GM12892 (cell line): ENCODE measurements around the gene LARP1B.

ENCODE experiments used
- POLR2A ChIP-seq: IDR thresholded peaks from 2 replicates; pipeline ENCODE4 v1.6.1; 2011; ENCODE audit warnings: low read depth, low read length, control low read depth
- POLR2AphosphoS5 ChIP-seq: IDR thresholded peaks from 2 replicates; pipeline ENCODE4 v1.6.1; 2011; ENCODE audit warnings: low read depth, low read length, control low read depth

DNA sequence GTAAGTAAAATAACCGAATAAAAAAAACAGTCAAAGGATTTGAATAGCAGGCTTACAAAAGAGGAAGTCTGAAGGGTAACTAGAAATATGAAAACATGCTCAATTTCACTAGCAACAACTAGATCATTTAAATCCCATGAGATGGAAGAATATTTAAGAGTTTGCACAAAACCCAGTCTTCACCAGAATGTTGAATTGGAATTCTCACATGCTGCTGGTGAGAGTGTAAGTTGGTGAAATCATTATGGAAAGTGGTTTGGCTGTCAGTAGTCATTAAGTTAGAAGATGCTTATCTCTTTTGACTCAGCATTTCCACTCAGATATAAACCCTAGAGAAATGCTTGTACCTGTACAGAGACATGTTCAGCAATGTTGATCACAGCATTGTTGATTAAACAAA is 116.4 kb downstream of the LARP1B start:
- TF ChIP-seq POLR2AphosphoS5 (no peak), POLR2A (no peak)
